HG03039 (cell line): ENCODE measurements around the gene GPATCH11.

Experiments used
- ATAC-seq: cut with Tn5 transposase; IDR thresholded peaks from one replicate; pipeline ENCODE4 v1.9.1; 2021; ENCODE audit warnings: mild to moderate bottlenecking, moderate library complexity; ENCODE audit not compliant: unreplicated experiment

Gene GPATCH11

DNA sequence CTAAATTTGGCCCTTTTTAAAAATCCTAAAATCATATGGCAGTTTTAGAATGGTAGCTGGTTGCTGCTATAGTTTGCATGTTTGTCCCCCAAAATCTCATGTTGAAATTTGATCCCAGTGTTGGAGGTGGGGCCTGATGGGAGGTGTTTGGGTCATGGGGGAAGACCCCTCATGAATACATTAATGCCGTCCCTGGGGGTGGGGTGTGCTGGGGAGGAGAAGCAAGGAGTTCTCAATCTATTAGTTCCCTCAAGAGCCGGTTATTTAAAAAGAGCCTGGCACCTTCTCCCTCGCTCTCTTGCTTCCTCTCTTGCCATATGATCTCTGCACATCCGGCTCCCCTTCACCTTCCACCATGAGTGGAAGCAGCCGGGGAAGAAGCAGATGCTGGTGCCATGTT is 20.8 kb downstream of the GPATCH11 start:
- ATAC-seq, result no peak

DNA sequence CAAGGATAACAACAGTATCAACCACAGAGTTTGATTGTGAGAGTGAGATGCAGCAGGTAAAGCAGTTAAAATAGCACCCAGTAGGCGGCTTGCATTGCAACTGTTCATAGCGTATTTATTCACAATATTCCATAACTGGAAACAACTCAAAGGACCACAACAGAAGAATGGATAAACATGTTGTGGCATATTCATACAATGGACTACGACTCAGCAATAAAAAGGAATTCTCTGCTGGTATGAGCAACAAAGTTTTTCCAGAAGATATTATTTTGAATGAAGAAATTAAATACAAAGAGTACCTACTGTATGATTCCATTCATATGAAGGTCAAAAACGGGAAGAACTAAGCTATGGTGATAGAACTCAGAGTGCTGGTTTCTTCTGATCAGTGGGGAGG is 25.2 kb downstream of the GPATCH11 start:
- ATAC-seq, result no peak

DNA sequence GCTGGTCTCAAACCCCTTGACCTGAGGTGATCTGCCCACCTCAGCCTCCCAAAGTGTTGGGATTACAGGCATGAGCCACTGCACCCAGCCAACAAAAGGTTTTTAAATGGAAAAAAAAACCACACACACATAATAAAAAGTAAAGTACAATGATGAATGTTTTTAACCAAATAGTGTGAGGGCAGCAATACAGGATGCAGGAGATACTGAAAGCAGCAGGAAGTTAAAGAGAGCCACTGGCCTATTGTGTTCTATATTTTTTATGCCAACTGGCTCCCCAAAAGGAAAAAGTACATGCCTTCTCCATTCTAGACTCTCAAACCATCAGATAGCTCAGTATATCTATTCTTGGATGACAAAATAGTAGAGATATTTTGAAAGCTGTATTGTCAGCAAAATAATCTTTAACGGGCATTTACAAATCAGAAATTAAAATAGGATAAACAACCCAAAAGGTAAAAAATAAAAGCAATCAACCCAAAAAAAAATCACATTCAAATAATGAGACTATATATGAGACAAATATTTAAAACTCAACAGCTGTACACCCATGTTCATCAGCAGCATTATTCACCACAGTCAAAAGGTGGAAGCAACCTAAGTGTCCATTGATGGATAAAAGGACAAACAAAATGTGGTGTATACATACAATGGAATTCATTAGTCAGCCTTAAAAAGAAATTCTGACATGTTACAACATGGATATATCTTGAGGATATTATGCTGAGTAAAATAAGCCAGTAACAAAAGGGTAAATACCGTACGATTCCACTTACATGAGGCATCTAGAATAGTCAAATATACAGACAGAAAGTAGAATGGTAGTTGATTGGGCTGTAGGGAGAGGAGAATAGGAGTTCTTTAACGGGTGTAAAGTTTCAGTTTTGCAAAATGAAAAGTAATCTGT is 26.2 kb downstream of the GPATCH11 start:
- ATAC-seq, result no peak

DNA sequence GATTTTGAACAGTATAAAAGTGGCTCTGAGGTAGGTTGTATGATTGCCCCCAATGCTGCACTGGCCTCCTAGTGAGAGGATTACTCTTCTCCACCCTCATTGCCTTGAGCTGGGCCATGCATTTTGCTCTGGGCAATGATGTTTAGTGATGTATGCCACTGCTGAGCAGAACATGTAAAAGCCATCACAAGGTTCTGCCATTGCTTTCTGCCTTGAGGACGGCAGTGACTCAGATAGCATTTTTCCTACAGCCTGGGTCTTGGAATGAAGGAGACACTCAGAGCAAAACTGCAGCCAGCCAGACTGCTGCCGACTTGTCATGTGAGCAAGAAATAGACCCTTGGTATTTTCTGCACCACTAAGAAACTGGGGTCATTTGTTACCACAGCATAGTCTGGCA is 27.6 kb downstream of the GPATCH11 start:
- ATAC-seq, result no peak

DNA sequence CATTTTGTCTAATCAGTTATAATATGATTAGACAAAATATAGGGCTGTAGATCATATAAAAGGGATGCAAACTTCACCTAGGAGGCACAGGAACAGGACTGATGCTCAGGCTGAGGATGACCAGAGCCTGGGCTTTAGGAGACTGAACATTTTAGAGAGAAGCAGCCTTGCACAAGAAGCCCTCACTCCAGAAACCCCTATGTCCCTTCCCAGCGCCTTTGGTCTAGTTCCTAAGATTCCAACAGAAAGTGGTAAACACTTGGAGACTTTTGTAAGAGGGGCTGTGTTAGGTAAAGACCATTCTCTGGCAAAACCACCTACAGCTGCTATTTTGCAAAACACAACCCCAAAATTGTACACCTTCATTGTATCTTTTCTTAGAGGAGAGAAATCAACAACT is 33.2 kb downstream of the GPATCH11 start:
- no peak for ATAC-seq

DNA sequence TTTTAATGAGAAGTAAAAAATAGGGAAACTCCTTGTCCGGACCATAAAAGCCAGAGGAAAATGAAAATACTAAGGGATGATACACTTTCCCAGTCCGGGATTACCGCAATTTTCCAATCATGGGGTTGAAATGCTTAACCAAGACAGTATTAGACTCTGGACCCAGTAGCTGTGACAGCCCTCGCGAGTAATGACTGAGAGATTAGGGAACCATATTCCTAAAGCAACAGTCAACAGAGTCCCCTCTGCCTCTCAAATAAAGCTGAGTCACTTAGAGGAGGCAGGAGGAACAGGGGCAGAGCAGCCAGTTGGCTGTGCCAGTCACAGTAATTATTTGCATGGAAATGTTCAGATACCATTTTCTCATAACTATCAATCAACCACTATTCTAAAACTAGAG is 34.8 kb downstream of the GPATCH11 start:
- ATAC-seq, result no peak

GRCh38 chr2:37125416-37125815 is 41.1 kb downstream of the GPATCH11 start:
- no peak for ATAC-seq

GRCh38 chr2:37132914-37133313 is 48.6 kb downstream of the GPATCH11 start:
- ATAC-seq, result no peak

- no peak for ATAC-seq
Measured at GRCh38 chr2:37142546-37142945, 58.2 kb downstream of the GPATCH11 start.

DNA sequence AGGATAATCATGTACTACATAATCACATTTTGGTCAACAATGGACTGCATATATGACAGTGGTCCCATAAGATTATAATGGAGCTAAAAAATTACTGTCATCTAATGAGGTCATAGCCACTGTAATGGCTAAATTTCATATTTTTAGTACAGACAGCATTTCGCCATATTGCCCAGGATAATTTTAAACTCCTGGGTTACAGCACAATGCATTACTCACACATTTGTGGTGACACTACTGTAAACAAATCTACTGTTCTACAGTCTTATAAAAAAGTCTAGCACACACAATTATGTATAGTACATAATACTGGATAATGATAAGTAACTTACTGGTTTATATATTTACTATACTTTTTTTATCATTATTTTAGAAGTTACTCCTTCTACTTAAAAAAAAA is 59.7 kb downstream of the GPATCH11 start:
- ATAC-seq, result no peak

DNA sequence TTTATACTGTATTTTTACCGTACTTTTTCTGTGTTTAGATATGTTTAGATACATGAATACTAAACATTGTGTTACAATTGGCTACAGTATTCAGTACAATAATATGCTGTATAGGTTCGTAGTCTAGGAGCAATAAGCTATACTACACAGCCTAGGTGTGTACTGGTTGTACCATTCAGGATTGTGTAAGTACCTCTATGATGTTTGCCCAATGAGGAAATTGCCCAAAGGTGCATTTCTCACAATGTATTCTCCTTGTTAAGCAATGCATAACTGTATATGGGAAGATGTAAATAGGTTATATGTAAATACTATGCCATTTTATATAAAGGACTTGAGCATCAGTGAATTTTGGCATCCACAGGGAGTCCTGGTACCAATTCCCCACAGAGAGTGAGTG is 61.7 kb downstream of the GPATCH11 start:
- no peak for ATAC-seq

DNA sequence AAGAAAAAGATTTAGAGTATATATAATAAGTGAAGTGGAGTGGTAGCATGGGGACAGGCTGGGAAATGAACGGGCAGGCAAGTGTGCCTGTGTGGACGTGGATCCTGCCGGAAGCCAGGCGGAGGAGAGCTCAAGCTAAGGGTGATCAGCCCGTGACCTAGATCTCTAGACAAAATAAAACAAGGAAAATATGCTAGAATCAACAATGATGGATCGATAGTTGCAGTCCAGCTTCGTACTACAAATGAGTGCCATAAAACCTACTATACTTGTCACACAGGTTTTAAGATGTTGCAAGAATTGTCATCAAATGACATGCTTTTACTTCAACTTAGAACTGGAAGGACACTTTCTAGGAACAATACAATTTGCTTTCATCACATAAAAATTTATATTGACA is 64.0 kb downstream of the GPATCH11 start:
- ATAC-seq, result no peak
